Measurements from ENCODE around the gene CLSTN1.

DNA sequence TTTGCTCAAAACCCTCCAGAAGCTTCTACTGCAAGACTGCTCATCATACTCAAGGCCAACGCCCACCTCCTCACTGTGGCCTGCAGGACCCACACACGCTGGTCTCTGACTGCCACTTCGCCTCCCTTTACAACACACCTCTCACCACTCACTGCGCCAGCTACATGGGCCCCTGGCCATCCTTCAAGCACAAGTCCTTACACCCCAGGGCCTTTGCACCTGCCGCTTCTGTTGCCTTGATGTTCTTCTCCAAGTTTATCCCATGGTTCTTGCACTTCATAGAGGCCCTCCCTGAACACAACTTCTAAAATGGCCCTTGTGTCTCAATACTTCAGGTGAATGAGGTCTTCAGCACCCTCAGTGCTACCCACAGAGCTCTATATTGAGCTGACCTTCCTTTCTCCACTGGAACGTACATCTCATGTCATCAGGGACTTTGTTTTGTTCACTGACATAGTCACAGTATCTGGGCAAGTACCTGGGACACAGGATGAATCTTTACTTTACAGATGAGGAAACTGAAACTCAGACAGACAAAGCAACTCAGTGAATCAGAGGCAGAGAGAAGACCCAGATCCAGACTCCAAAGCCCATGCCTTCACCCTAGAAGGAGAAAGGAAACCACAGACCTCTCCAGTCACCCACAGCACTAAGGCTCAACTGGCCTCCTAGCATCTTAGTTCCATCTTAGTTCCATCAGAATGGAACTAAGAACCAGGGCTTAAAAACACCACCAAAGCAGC is 34.7 kb upstream of the CLSTN1 start:
- TF ChIP-seq CTCF (IDR thresholded peaks at IDR 0.05; ENCODE audit: borderline replicate concordance, extremely low read depth, low read length, poor library complexity, severe bottlenecking) (no peak), EZH2 (IDR thresholded peaks at IDR 0.05; ENCODE audit: borderline replicate concordance, low read depth, low read length, severe bottlenecking) (no peak)
